MG63 (cell line): Measurements from ENCODE around the gene CGB7. TPM values are rescaled to one million over a fixed set of nuclear protein-coding genes. Genes with fewer than 3 reads are reported as not detected.
"Not testable (repeated sequence)": the region's sequence is repeated elsewhere in the genome, so short reads cannot be mapped to it uniquely, and the experiment has no call there.

Experiments
- DNase-seq: peaks from one replicate; pipeline ENCODE4 v3.0.0-alpha.2; 2020
- H3K27me3 ChIP-seq: fragments of 250-450 bp; sonication (Bioruptor Pico); 2 replicates; pipeline ENCODE4 v1.5.1; 2020; ENCODE audit warnings: mild to moderate bottlenecking, moderate library complexity
- H3K36me3 ChIP-seq: fragments of 250-450 bp; sonication (Bioruptor Pico); 2 replicates; pipeline ENCODE4 v1.5.1; 2020; ENCODE audit warnings: mild to moderate bottlenecking, moderate library complexity
- H3K4me3 ChIP-seq: fragments of 250-450 bp; sonication (Bioruptor Pico); 2 replicates; pipeline ENCODE4 v1.5.1; 2020; ENCODE audit warnings: mild to moderate bottlenecking, moderate library complexity
- H3K9me3 ChIP-seq: fragments of 250-450 bp; sonication (Bioruptor Pico); 2 replicates; pipeline ENCODE4 v1.5.1; 2020; ENCODE audit warnings: mild to moderate bottlenecking, moderate library complexity
- total RNA-seq: library from RNA; depleted of rRNA; stranded (reverse); fragments of >200 nt; shearing (Covaris generic); gene quantifications from 2 replicates; pipeline ENCODE4 v1.2.3, GENCODE V29; 2014; ENCODE audit warnings: low replicate concordance

CGB7 gene
- total RNA-seq, 1 experiment from 2014 or later, result not detected

DNA sequence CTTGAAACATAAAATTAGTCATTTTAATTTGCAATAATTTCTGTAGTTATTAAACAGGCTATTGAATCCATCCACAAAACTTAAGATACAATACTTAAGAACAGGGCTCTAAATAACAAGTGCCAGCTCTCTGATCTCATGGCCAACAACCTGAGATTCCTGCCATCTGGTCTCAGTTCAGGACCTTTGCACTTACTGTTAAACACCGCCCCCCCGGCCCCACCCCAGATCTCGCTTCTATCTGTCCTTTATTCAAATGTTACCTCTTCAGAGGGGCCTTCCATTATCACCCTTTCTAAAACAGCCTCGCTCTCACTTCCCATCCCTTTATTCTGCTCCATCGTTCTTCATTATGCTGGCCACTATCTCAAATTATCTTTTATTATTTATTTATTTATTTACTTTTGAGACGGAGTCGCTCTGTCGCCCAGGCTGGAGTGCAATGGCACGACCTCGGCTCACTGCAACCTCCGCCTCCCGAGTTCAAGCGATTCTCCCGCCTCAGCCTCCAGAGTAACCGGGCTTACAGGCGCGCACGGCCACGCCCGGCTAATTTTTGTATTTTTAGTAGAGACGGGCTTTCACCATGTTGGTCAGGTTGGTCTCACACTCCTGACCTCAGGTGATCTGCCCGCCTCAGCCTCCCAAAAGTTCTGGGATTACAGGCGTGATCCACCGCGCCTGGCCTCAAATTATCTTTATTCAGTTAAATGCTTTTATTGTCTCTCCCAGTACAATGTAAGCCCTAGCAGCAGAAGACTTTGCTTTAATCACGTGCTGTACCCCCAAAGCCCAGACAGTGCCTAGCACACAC is 26.9 kb upstream of the CGB7 start:
- Histone ChIP-seq H3K9me3 (no peaks in the 10 kb centered on the region), H3K4me3 (peak overlapping the region; percentile 99), H3K27me3 (no peaks in the 10 kb centered on the region), H3K36me3 (peaks cover 41% of the 10 kb centered on the region)
- no peak for DNase-seq

DNA sequence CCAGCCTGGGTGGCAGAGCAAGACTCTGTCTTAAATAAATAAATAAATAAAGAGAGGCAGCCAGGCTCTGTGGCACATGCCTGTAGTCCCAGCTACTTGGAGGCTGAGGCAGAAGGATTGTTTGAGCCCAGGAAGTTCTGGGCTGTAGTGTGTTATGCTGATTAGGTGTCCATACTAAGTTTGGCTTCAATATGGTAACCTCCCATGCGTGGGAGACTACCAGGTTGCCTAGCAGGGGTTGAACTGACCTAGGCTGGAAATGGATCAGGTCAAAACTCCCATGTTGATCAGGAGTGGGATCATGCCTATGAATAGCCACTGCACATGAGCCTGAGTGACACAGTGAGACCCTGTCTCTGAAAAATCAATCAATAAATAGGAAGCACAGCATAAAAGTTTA is 23.7 kb upstream of the CGB7 start:
- DNase-seq, result no peak
- Histone ChIP-seq H3K9me3 (no peaks in the 10 kb centered on the region), H3K4me3 (no peak overlapping the region), H3K36me3 (peaks cover 9% of the 10 kb centered on the region), H3K27me3 (no peaks in the 10 kb centered on the region)

DNA sequence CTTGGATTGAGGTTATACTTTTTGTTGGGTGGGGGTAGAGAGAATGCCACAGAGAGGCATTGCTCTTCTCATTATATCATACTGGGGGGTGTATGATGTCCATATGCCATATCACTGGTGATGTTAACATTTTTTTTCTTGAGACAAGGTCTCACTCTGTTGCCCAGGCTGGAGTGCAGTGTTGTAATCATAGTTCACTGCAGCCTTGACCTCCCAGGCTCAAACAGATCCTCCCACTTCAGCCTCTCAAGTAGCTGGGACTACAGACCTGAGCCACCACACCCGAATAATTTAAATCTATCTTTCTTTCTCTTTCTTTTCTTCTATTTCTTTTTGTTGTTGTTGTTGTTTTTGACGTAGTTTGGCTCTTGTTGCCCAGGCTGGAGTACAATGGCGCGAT is 22.8 kb upstream of the CGB7 start:
- no peaks in the 10 kb centered on the region for H3K9me3 ChIP-seq
- H3K36me3 ChIP-seq, result peaks cover under 1% of the 10 kb centered on the region
- no peak overlapping the region for H3K4me3 ChIP-seq
- no peak for DNase-seq
- no peaks in the 10 kb centered on the region for H3K27me3 ChIP-seq

DNA sequence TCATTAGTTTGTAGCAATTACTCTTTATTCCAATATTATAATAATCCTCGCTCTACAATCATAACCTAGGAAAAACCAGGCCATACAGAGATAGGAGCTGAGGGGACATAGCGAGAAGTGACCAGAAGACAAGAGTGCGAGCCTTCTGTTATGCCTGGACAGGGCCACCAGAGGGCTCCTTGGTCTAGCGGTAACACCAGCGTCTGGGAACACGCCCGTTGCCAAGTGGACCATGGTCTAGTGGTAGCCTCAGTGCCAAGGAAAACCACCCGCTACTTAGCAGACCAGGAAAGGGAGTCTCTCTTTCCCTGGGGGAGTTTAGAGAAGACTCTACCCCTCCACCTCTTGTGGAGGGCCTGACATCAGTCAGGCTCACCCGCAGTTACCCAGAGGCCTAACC is 17.3 kb upstream of the CGB7 start:
- peaks cover 18% of the 10 kb centered on the region for H3K27me3 ChIP-seq
- peak; percentile 80 for DNase-seq

DNA sequence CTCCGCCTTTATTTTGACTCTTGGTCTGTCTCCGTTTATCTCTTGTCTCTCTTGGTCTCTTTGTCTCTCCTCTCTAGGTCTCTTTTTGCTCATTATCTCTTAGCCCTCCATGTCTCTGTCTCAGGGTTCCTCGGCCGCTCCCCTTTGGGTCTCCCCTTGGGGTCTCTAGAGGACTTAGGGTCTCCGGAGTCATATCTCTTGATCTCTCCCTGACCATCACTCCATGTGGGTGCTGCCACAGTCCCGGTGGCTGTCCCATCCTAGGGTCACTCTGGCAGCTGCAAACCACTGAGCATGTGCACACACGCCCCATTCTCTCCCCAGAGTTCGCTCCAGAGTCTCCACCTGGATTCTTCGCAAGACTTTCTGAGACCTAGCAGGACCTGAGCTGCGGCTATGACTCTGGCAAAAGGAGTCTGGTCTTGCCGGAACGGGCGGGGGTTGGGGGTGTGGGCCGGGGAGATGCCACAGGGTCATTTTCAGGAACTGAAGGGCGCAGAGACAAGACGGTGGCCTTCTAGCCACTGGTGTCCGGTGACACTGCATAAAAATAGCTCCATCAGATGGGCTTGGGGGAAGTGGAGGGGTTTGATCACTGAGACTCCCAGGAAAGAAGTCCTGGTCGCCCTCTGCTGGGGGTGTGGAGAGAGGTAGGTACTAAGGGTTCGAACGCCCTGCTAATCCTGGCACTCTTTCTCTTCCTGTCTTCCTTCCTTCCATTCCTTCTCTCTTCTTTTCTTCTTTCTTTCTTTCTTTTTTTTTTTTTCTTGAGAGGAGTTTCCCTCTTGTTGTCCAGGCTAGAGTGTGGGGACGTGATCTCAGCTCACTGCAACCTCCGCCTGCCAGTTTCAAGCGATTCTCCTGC is 16.2 kb upstream of the CGB7 start:
- Histone ChIP-seq H3K36me3 (no peaks in the 10 kb centered on the region), H3K9me3 (no peaks in the 10 kb centered on the region), H3K4me3 (no peak overlapping the region), H3K27me3 (peaks cover 21% of the 10 kb centered on the region)
- DNase-seq, result peak; percentile 38

More for the DNA sequence above, 17.3 kb upstream of the CGB7 start:
- not testable (repeated sequence) for H3K36me3 ChIP-seq, H3K9me3 ChIP-seq, H3K4me3 ChIP-seq

DNA sequence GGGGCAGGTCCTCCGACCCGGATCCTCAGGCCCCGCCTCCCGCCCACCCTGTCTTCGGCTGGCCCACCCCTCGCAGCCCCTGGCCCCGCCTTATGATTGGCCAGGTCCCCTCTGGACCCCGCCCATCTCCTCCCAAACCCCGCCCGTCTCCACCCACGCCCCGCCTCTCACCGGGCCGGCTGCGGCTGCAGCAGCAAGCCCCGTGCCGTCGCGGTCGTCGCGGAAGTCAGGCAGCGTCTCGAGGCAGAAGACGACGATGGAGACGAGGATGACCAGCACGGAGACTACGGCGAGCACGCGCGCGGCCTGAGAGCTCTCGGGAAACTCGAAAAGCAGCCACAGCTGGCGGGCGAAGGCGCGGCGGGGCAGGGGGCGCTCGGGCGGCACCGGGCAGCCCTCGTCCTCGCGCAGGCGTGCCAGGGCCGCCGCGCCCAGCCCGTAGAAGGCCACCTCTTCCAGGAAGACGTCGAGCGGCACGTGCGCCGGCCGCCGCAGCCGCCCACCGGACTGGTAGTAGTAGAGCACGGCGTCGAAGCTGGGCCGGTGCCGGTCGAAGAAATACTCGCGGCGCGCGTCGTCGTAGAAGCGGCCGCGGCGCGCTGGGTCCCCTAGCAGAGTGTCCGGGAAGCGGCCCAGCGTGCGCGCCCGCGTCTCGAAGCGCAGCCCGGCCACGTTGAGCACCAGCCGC is 14.5 kb upstream of the CGB7 start:
- DNase-seq, result peak; percentile 28
- Histone ChIP-seq H3K36me3 (no peaks in the 10 kb centered on the region), H3K9me3 (no peaks in the 10 kb centered on the region), H3K27me3 (peaks cover 33% of the 10 kb centered on the region), H3K4me3 (no peak overlapping the region)

DNA sequence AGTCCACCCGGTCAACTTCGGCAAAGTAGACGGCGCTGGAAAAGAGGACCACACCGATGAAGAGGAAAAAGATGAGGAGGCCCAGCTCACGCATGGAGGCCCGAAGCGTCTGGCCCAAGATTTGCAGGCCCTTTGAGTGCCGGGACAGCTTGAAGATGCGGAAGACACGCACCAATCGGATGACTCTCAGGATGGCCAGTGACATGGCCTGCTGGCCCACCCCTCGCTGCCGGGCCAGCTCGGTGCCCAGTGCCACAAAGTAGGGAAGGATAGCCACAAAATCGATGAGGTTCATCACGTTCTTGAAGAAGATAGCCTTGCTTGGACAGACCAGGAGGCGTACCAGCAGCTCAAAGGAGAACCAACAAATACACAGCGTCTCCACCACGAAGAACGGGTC is 12.9 kb upstream of the CGB7 start:
- Histone ChIP-seq H3K36me3 (no peaks in the 10 kb centered on the region), H3K9me3 (no peaks in the 10 kb centered on the region), H3K27me3 (peaks cover 38% of the 10 kb centered on the region), H3K4me3 (no peak overlapping the region)
- DNase-seq, result no peak

DNA sequence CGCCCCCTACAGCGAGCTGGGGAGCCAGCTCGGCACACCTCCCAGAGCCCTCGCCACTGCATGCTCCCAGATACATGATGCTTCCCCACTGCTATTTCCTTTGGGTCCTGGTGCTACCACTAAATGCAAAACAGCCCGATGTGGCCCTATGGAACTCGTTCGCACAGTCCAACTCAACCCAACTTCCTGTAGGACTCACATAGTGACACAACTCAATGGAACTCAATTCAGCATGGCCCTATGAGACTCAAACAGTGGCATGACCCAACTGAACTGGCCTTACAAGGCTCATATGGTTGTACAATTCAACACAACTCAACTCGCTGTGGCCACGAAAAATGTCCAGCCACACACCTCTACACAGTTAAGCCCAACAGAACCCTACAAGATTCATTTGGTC is 11.5 kb upstream of the CGB7 start:
- no peak for DNase-seq
- Histone ChIP-seq H3K36me3 (no peaks in the 10 kb centered on the region), H3K4me3 (no peak overlapping the region), H3K27me3 (peaks cover 38% of the 10 kb centered on the region), H3K9me3 (no peaks in the 10 kb centered on the region)

DNA sequence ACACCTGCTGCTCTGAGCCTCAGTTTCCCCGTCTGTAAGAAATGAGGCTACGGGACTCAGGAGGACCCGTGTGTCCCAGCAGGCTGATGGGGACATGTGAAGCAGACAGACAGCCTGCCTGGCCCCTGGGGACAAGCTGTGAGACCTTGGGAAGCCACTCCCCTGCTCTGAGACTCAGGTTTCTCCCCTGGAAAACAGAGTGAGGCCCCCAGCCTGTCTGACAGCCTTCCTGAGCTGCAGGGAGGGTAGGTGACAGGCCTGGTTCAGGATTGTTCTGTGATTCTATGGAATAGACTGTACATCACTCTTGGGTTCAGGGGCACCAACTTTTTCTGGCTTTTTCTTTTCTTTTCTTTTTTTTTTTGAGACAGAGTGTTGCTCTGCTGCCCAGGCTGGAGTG is 10.0 kb upstream of the CGB7 start:
- H3K9me3 ChIP-seq, result no peaks in the 10 kb centered on the region
- no peaks in the 10 kb centered on the region for H3K36me3 ChIP-seq
- peaks cover 26% of the 10 kb centered on the region for H3K27me3 ChIP-seq
- no peak overlapping the region for H3K4me3 ChIP-seq
- DNase-seq, result no peak

DNA sequence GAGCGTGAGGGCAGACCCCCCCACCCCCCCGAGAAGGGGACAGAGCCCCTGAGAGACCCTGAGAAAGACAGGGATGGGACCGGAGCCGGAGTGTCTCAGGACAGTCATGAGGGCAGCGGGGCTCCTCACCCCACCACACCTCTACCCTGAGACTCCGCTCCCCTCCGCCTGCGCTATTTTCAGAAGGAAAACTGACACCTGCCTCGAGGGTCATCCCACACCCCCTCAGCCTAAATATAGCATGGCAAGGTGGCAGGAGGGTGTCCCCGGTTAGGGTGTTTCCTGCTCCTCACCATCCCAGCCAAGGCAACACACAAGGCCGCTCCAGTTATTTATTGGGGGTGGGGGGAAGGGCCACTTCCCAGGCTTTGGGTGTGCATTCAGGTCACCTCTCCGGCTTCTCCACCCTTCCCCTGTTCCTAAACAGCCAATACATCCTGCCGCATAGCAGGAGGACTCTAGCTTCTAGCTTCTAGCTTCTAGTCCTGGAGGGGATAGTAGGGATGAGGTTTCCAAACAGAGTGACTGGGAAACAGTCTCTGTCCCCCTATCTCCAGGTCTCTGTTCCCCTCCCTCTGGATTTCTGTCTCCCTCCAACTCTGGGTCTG is 8.5 kb upstream of the CGB7 start:
- no peak overlapping the region for H3K4me3 ChIP-seq
- DNase-seq, result no peak
- H3K27me3 ChIP-seq, result peaks cover 20% of the 10 kb centered on the region
- H3K9me3 ChIP-seq, result no peaks in the 10 kb centered on the region
- no peaks in the 10 kb centered on the region for H3K36me3 ChIP-seq

DNA sequence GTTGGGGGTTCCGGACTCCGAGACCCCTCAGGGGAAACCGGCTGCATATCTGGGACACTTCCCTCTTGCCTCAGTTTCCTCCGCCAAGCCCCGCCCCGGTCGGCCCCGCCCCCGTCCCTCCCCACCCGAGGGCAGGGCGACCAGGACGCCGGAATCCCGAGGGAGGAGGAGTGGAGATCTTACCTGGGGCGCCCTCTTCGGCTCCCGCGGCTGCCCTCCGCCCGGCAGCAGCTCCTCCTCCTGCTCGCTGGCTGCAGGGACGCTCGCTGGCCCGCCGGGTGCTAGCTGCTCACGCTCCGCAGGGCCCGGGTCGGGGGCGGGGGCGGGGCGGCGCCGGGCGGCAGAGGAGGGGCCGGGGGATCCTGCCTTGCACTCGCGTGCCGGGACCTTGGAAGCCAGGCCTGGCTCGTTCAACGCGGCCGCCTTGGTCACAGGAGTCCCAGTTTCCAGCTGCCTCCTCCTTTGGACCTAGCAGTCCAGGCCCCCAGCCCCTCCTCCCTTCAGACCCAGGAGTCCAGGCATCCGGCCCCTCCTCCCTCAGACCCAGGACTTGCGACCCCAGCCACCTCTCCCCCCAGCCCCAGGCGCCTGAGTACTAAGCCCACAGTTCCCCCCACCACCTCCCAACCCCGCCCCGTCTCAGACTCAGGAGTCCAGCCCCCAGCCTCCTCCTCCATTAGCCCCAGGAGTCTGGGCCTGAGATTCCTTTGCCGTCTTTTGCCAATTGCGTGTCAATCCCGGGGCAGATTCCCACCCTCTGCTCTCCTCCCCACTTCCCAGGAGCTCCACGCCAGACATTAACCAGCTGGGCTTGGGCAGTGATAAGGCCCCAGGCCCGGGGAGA is 7.4 kb upstream of the CGB7 start, which contains the start of gene NTF4:
TSS of gene NTF4 (minus strand) at position 51 of the 844 bp plus-strand sequence. CDS start 2,821 bp downstream, outside the sequence.
- H3K27me3 ChIP-seq, result peaks cover 20% of the 10 kb centered on the region
- DNase-seq, result no peak
- H3K4me3 ChIP-seq, result no peak within 1 kb of the TSS
- no peaks in the 10 kb centered on the region for H3K36me3 ChIP-seq
- H3K9me3 ChIP-seq, result no peaks in the 10 kb centered on the region

DNA sequence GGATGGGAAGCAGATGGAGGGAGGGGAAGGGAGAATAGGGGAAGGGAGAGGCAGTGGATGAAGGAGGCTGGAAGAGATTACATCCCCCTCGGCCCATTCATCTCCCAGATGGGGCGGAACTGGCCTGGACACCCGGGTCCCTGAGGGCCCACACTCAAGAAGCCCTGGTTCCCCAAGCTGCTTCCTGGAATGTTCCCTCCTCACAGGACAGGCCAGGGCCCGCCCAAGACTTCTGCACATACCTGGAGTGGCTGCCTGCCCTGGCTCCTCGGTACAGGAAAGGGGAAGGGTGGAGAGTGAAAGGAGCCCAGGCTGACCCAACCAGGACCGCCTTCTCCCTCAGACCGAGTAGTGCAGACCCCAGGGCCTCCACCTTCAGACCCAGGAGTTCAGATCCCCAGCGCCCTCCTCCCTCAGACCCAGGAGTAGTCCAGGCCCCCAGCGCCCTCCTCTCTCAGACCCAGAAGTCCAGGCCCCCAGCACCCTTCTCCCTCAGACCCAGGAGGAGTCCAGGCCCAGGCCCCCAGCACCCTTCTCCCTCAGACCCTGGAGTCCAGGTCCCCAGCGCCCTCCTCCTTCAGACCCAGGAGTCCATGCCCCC is 6.6 kb upstream of the CGB7 start:
- Histone ChIP-seq H3K9me3 (no peaks in the 10 kb centered on the region), H3K4me3 (no peak overlapping the region), H3K36me3 (no peaks in the 10 kb centered on the region), H3K27me3 (peaks cover 18% of the 10 kb centered on the region)
- DNase-seq, result no peak

DNA sequence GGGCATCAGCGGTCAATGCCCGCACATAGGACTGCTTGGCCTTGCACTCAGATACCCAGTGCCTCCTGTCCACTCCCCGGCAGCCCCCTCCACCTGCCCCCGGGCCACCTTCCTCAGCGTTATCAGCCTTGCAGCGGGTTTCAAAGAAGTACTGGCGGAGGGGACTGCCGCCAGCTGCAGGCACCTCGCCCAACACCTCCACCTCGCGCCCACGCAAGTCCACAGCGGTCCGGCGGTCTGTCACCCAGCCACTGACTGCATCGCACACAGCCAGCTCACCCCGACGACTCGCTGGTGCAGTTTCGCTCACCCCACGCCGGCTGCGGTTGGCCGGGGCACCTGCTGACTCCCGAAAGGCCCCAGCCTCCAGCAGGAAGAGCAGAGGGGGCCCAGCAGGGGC is 3.9 kb upstream of the CGB7 start:
- no peak overlapping the region for H3K4me3 ChIP-seq
- H3K9me3 ChIP-seq, result no peaks in the 10 kb centered on the region
- H3K36me3 ChIP-seq, result no peaks in the 10 kb centered on the region
- peaks cover 9% of the 10 kb centered on the region for H3K27me3 ChIP-seq
- DNase-seq, result no peak

DNA sequence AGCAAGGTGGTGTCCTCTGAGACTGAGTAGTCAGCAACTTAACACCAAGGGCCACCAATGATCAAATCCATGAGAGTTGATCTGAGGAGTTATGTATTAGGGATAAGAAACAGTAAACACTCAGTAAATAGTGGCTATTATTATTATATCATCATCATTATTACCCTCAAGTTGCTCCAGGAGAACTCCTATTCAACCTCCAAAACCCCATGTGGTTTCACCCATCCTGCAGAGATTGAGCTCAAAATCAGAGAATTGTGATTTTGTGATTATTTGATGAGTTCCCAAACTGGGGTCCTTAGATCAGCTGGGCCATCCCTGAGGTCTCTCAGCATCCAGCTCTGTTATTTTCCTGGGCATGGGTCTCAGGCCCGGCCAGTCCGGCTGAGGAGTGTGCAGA is 3.5 kb upstream of the CGB7 start:
- DNase-seq, result no peak
- no peak overlapping the region for H3K4me3 ChIP-seq
- H3K9me3 ChIP-seq, result no peaks in the 10 kb centered on the region
- no peaks in the 10 kb centered on the region for H3K36me3 ChIP-seq
- peaks cover 10% of the 10 kb centered on the region; the same call in 1 of the 2 replicates for H3K27me3 ChIP-seq

DNA sequence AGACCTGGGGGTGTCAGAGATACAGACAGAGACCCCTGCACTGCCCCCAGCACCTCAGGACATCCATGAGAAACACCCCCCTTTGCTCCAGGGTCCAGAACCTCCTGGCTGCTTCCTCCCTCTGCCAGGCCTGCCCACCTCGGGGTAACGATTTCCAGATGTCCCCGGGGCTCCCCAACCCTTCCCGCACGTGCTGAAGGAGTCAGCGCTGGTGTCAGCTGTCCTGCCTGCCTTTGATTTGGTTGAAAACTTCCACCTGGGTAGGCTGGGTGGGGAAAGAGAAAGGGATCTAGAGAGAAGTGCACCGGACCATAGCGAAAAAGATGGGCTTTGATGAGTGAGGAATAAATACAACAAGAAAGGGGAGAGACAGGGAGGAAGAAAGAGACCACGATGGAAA is 1.5 kb upstream of the CGB7 start:
- H3K27me3 ChIP-seq, result peaks cover 10% of the 10 kb centered on the region; the same call in 1 of the 2 replicates
- no peaks in the 10 kb centered on the region for H3K9me3 ChIP-seq
- DNase-seq, result no peak
- no peaks in the 10 kb centered on the region for H3K36me3 ChIP-seq
- no peak overlapping the region for H3K4me3 ChIP-seq
